ENCODE measurements around the gene SYNJ2. TPM values are rescaled to one million over a fixed set of nuclear protein-coding genes. Genes with fewer than 3 reads are reported as not detected.
A peak's percentile ranks its signal among the peaks of the same experiment; 100 is the strongest.

Gene SYNJ2
- total and polyA plus RNA-seq, 2 experiments from 2014 or later: 2.8 to 5.6 TPM

GRCh38 chr6:158113802-158114201, 132.1 kb downstream of the SYNJ2 start:
- H3K27ac Mint-ChIP-seq: peak overlapping the region; percentile 6; the same call in 1 of the 2 replicates
- H3K27me3 Mint-ChIP-seq (ENCODE audit: insufficient read depth, low read depth, poor library complexity): no peaks in the 10 kb centered on the region
- peaks cover 7% of the 10 kb centered on the region; the same call in 2 of the 3 replicates for H3K36me3 Mint-ChIP-seq (ENCODE audit: low read depth)
- Histone ChIP-seq H3K27ac (ENCODE audit: low read depth) (no peak overlapping the region), H3K36me3 (ENCODE audit: insufficient read depth) (0 out of 2 replicates have a peak, but pooled peaks cover 4% of the 10 kb centered on the region), H3K4me3 (no peak overlapping the region), H4K20me1 (replicated peaks; ENCODE audit: insufficient read depth) (no peaks in the 10 kb centered on the region), H3K4me2 (no peak overlapping the region), H3K4me1 (ENCODE audit: insufficient read depth) (no peaks in the 10 kb centered on the region), H3F3A (replicated peaks; ENCODE audit: low read depth) (no peaks in the 10 kb centered on the region), H2AFZ (no peak overlapping the region), H3K9me2 (ENCODE audit: insufficient read depth) (no peaks in the 10 kb centered on the region), H3K79me2 (replicated peaks; ENCODE audit: insufficient read depth) (no peaks in the 10 kb centered on the region), H3K27me3 (ENCODE audit: insufficient read depth) (no peaks in the 10 kb centered on the region)
- no peaks in the 10 kb centered on the region for H3K4me1 Mint-ChIP-seq
- no peak for ATAC-seq
- TF ChIP-seq, protein P1, sequence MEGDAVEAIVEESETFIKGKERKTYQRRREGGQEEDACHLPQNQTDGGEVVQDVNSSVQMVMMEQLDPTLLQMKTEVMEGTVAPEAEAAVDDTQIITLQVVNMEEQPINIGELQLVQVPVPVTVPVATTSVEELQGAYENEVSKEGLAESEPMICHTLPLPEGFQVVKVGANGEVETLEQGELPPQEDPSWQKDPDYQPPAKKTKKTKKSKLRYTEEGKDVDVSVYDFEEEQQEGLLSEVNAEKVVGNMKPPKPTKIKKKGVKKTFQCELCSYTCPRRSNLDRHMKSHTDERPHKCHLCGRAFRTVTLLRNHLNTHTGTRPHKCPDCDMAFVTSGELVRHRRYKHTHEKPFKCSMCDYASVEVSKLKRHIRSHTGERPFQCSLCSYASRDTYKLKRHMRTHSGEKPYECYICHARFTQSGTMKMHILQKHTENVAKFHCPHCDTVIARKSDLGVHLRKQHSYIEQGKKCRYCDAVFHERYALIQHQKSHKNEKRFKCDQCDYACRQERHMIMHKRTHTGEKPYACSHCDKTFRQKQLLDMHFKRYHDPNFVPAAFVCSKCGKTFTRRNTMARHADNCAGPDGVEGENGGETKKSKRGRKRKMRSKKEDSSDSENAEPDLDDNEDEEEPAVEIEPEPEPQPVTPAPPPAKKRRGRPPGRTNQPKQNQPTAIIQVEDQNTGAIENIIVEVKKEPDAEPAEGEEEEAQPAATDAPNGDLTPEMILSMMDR (conservative IDR thresholded peaks at IDR 0.05; ENCODE audit: low read depth in 2 of 2): no peak
- TF ChIP-seq EZH2 (IDR thresholded peaks at IDR 0.05; ENCODE audit: low read depth, unreplicated experiment): no peak
- TF ChIP-seq ETS1 (IDR thresholded peaks at IDR 0.05): no peak
- TF ChIP-seq EZH2phosphoT487 (IDR thresholded peaks at IDR 0.05; ENCODE audit: unreplicated experiment): no peak
- TF ChIP-seq CREB1 (CRISPR knock-in tag; IDR thresholded peaks at IDR 0.05; ENCODE audit: low read depth): no peak
- TF ChIP-seq POLR2AphosphoS5 (IDR thresholded peaks at IDR 0.05; ENCODE audit: low read depth): no peak
- no peak for TF ChIP-seq NANOG (IDR thresholded peaks at IDR 0.05; ENCODE audit: borderline replicate concordance)
- DNase-seq (ENCODE audit: low spot score): no peak
- H3K9me3 Mint-ChIP-seq: no peaks in the 10 kb centered on the region
- H3K4me3 Mint-ChIP-seq: no peak overlapping the region

DNA sequence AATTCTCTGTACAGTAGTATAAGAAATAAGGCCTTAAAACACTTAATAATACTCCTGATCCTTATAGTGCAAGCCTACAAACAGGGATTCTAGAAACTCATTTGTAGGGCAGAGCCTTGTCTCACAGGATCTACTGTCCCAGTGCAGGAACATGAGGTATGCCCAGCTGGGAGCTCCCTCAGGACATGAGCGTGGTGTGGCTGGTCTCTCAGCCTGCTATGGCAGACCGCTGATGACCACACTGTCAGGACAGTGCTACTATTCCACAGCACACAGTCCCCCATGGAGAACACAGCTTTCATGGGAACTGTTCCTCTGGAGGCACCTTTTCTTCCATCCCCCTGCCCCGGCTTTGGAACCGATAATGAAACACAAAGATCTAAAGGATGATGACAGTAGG, 133.4 kb downstream of the SYNJ2 start:
- H3K36me3 ChIP-seq (ENCODE audit: insufficient read depth): 0 out of 2 replicates have a peak, but pooled peaks cover 4% of the 10 kb centered on the region
- H3K27me3 ChIP-seq (ENCODE audit: insufficient read depth): no peaks in the 10 kb centered on the region
- H3K27ac Mint-ChIP-seq: no peak overlapping the region
- H2AFZ ChIP-seq: no peak overlapping the region
- H3K4me3 Mint-ChIP-seq: no peak overlapping the region
- no peak for DNase-seq (ENCODE audit: low spot score)
- H4K20me1 ChIP-seq (replicated peaks; ENCODE audit: insufficient read depth): no peaks in the 10 kb centered on the region
- ATAC-seq: no peak
- no peak overlapping the region for H3K4me3 ChIP-seq
- H3K4me2 ChIP-seq: no peak overlapping the region
- H3K4me1 ChIP-seq (ENCODE audit: insufficient read depth): no peaks in the 10 kb centered on the region
- H3K9me2 ChIP-seq (ENCODE audit: insufficient read depth): no peaks in the 10 kb centered on the region
- no peak overlapping the region for H3K27ac ChIP-seq (ENCODE audit: low read depth)
- TF ChIP-seq ZNF331 (CRISPR knock-in tag; IDR thresholded peaks at IDR 0.05; ENCODE audit: low read depth): no peak
- TF ChIP-seq, protein P2, sequence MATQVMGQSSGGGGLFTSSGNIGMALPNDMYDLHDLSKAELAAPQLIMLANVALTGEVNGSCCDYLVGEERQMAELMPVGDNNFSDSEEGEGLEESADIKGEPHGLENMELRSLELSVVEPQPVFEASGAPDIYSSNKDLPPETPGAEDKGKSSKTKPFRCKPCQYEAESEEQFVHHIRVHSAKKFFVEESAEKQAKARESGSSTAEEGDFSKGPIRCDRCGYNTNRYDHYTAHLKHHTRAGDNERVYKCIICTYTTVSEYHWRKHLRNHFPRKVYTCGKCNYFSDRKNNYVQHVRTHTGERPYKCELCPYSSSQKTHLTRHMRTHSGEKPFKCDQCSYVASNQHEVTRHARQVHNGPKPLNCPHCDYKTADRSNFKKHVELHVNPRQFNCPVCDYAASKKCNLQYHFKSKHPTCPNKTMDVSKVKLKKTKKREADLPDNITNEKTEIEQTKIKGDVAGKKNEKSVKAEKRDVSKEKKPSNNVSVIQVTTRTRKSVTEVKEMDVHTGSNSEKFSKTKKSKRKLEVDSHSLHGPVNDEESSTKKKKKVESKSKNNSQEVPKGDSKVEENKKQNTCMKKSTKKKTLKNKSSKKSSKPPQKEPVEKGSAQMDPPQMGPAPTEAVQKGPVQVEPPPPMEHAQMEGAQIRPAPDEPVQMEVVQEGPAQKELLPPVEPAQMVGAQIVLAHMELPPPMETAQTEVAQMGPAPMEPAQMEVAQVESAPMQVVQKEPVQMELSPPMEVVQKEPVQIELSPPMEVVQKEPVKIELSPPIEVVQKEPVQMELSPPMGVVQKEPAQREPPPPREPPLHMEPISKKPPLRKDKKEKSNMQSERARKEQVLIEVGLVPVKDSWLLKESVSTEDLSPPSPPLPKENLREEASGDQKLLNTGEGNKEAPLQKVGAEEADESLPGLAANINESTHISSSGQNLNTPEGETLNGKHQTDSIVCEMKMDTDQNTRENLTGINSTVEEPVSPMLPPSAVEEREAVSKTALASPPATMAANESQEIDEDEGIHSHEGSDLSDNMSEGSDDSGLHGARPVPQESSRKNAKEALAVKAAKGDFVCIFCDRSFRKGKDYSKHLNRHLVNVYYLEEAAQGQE (IDR thresholded peaks at IDR 0.05; ENCODE audit: unreplicated experiment): no peak
- TF ChIP-seq, protein P1 (conservative IDR thresholded peaks at IDR 0.05; ENCODE audit: low read depth in 2 of 2): no peak
- no peak for TF ChIP-seq POLR2AphosphoS5 (IDR thresholded peaks at IDR 0.05; ENCODE audit: low read depth)
- no peak for TF ChIP-seq STAT1 (IDR thresholded peaks at IDR 0.05; ENCODE audit: unreplicated experiment)
- no peak for TF ChIP-seq EZH2phosphoT487 (IDR thresholded peaks at IDR 0.05; ENCODE audit: unreplicated experiment)
- TF ChIP-seq CREB1 (CRISPR knock-in tag; IDR thresholded peaks at IDR 0.05; ENCODE audit: low read depth): no peak
- TF ChIP-seq ZNF114 (CRISPR knock-in tag; IDR thresholded peaks at IDR 0.05): no peak
- H3K4me1 Mint-ChIP-seq: no peaks in the 10 kb centered on the region
- no peaks in the 10 kb centered on the region for H3K79me2 ChIP-seq (replicated peaks; ENCODE audit: insufficient read depth)
- no peaks in the 10 kb centered on the region for H3K9me3 Mint-ChIP-seq
- H3K36me3 Mint-ChIP-seq (ENCODE audit: low read depth): no peaks in the 10 kb centered on the region
- H3F3A ChIP-seq (replicated peaks; ENCODE audit: low read depth): no peaks in the 10 kb centered on the region
- no peaks in the 10 kb centered on the region for H3K27me3 Mint-ChIP-seq (ENCODE audit: insufficient read depth, low read depth, poor library complexity)

All from GM23338 (cell line).